Measurements from ENCODE around the gene KCNG2.

KCNG2 gene

DNA sequence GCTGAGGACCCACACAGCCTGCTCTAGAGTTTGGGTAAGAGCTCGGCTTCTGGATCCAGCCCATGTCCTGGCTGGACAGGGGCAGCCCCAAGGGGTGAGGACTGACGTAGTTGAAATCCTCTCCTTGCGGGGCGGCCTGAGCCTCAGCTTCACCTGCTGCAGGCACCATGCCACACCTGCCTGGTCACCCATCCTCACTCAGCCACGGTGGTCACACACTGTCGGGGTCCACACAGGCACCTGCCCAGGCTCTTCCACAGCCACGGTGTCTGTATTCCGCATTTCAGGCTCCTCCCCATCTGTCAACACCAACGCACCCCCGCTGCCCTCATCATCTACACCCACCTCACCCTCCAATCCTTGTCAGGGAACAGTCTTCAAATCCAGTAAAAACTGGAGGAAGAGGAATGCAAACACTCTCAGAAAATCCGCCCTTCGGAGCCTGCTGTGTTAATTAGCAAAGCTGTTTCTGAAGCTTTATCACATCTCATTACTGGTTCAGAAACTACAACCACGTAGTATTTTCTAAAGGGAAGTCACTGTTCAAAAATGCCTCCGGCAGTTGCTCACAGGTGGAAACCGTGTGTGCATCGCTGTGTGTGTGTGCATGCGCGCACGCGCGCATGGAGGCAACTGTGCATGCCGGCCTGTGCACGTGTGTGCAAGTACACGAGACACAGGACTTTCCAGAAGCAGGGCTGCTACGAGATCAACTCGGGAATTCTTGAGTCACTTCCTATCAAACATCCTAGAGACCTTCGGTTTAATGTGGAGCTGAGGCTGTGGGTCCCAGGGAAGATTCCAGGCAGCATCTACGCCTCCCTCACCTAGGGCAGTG lies 115.5 kb downstream of the KCNG2 start:
- no peak overlapping the region for H3K4me3 ChIP-seq (ENCODE audit: low read depth, low read length)
- no peak for DNase-seq (ENCODE audit: low read depth)

DNA sequence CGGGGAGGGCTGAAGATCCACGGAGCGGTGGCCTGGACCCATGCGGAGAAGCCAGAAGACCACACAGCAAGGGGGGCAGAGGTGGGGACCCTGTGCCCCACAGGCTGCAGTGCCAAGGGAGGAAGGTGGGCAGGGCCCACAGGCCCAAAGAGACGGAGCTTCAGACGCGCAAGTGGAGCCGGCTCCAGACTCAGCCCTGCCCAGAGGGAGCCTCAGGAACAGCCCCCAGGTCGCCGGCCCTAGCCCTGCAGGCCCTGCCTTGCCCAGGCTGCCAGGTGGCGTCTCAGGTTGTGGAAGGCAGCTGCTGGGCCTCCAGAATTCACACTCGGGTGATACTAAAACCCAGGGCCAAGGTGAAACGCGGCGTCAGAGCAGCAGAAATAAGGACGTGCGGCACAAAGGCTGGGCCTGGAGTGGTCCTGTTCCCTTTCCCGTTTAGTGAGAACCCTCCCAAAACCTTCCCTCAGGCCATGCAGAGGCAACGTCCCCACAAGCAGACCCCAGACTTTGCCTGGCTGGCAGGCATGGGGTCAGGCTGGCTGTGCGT lies 116.9 kb downstream of the KCNG2 start:
- H3K4me3 ChIP-seq (ENCODE audit: low read depth, low read length), result no peak overlapping the region
- DNase-seq (ENCODE audit: low read depth), result no peak

DNA sequence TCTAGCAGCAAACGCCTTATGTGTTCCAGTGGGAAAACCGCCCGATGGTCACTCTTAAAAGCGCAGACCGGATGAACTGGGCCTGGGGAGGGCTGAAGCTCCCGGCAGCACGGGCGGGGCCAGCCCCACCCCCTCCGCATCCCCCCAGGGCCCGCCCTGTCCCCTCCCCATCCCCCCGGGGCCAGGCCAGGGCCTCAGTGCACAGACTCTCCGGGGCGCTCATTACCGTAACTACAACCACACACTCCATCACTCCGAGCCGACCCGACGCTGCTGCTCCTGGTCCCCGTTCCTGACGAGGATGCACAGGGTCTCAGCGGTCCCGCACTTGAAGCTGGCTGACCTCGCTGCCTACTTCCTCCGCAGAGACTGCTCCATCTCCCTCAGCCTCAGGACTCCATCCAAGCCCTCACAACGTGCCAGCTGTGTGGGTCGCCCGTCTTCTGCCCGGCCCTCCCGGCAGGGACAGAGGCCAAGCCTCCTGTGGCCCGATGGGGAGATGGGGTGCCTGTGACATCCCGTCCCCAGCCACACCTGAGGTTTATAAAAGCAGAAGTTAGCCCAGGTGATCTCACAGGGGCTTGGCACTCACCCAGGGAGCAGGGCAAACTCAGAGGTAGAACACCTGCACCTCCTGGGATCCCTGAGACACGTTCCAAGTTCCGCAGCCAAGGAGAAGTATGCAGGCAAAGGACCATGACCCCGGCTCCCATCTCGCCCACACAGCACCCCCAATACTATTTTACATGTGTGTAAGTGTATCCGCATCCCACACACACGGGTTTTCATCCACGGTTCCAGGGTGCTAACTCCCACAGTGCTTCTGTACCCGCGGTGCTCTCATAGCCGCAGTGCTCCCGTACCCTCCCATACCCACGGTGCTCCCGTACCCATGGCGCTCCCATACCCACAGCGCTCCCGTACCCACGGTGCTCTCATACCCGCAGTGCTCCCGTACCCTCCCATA lies 117.7 kb downstream of the KCNG2 start:
- H3K4me3 ChIP-seq (ENCODE audit: low read depth, low read length), result no peak overlapping the region
- DNase-seq (ENCODE audit: low read depth), result no peak

DNA sequence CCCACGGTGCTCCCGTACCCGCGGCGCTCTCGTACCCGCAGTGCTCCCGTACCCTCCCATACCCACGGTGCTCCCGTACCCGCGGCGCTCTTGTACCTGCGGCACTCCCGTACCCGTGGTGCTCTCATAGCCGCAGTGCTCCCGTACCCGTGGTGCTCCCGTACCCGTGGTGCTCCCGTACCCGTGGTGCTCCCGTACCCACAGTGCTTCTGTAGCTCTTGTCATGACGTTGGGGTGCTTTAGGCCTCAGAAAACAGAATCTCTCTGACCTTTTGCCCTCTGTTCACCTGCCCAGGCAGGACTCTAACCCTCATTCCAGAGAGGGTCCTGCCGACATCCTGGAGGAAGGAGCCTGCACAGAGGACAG lies 118.4 kb downstream of the KCNG2 start:
- no peak for DNase-seq (ENCODE audit: low read depth)
- H3K4me3 ChIP-seq (ENCODE audit: low read depth, low read length), result no peak overlapping the region

DNA sequence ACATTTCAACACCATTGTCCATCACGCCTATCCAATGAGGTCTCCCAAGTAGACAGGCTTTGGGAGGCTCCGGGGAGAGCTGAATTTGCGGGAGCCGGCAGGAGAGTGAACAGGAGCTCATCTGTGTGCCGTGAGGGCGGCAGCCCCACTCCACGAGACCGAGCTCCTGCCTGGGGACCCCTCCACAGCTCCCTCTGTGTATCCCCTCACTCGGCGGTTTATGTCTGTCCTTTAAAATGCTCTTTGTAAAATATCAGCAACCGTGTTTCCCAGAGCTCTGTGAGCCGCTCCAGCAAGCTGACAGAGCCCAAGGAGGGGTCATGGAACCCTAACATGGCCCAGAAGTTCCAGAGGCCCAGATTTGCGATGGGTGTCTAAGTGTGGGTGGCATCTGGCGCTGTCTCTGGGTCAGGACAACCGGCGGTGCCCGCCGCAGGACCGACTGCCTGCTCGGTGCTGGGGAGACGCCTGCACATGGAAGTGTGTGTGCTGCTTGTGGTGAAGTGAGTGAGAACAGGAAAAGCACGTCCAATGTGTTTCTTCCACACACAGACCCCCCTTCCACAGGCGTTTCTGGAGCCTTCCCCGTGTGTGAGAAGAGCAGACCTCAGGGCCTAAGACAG lies 118.9 kb downstream of the KCNG2 start:
- no peak overlapping the region for H3K4me3 ChIP-seq (ENCODE audit: low read depth, low read length)
- DNase-seq (ENCODE audit: low read depth), result no peak

DNA sequence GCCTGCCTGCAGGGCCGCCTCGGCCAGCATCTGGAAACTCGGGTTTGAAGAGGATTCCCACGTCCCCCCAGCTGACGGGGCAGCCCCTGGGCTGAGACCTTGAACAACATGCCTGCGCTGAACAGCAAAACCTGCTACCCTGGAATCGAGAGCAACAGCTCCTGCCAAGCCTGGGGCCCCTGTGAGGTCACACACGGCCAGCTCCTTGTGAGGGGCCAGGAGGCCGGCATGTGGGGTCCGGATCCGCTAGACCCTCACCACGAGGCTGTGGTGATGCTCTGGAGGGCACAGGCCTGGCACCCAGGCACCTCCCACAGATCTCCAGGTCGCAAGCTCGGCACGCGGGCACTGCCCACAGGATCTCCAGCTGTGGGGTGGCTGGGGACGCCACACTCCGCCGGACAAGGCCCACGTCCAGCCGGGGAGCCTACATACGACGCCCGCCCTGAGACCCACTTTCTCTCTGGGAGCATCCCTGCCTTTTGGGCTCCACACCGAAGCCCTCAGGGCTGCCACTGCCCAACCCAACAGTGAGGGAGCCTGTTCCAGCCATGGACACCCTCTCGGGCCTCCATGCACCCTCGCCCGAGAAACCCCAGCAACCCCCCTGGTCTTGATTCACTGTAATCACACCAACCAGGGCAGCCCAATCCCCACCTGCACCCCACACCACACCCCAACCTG lies 119.6 kb downstream of the KCNG2 start:
- DNase-seq (ENCODE audit: low read depth), result no peak
- no peak overlapping the region for H3K4me3 ChIP-seq (ENCODE audit: low read depth, low read length)

DNA sequence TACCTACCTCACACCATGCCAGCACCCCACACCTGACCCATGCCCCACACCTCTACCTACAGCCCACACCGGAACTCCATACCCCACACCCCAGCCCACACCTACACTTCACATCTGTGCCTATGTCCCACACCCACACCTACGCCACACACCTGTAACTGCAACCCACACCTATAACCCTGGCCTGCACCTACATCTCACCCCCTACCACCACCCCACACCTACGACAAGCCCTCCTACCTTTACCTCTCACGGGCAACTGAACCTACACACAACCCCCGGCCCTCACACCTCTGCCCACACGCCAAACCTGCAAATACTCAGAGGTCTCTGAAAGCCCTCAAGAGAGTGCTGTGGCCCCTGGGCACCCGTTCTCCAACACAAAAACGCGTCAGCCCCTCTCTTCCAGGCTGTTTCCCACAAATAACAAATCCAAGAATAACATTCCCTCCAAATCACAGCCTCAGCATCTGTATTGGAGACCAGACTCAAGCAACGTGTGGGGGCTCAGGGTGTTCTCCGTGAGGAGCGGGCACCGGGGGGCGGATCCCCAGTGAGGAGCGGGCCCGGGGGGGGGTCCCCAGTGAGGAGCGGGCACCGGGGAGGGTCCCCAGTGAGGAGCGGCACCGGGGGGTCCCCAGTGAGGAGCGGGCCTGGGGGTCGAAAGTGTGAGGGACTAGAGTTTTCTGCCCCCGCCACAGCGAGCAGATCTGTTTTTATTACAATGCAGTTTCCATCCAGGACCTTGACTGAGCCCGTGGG lies 120.3 kb downstream of the KCNG2 start:
- DNase-seq (ENCODE audit: low read depth), result no peak
- no peak overlapping the region for H3K4me3 ChIP-seq (ENCODE audit: low read depth, low read length)

DNA sequence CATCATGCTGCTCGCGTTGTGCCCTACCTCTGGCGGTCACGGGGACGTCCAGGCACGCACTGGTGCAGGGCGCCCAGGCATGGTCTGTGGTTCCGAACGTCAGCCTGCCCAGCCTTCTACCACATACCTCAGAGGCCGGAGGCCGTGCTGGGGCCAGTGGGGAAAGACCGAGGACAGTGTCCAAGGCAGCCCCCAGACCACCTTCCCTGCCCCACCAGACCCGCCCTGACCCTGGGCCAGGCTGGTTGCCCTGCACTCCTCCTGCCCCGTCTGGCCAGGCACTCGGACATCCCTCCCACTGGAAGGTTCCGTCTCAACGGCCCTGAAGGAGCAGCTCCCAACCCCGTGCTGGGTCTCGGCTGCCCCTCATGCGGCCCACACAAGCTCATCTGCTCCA lies 120.9 kb downstream of the KCNG2 start:
- no peak overlapping the region for H3K4me3 ChIP-seq (ENCODE audit: low read depth, low read length)
- no peak for DNase-seq (ENCODE audit: low read depth)

DNA sequence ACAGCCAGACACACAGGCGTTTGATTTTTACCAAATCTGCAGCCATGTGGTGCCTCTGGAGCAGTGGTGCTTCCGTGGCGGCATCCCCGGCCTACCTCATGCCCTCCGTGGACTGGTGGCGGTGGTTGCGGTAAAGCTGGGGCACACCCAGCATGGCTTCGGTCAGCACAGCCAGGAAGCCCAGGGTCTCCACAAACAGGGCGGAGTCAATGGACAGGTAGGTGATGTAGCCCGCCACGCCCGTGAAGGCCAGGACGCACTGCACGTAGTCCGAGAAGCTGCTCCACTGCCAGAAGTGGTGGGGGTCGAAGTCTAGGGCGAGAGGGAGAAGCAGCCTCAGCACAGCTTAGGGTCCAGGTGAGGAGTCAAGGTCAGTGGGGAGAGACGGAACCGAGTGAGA lies 121.4 kb downstream of the KCNG2 start:
- no peak for DNase-seq (ENCODE audit: low read depth)
- no peak overlapping the region for H3K4me3 ChIP-seq (ENCODE audit: low read depth, low read length)

DNA sequence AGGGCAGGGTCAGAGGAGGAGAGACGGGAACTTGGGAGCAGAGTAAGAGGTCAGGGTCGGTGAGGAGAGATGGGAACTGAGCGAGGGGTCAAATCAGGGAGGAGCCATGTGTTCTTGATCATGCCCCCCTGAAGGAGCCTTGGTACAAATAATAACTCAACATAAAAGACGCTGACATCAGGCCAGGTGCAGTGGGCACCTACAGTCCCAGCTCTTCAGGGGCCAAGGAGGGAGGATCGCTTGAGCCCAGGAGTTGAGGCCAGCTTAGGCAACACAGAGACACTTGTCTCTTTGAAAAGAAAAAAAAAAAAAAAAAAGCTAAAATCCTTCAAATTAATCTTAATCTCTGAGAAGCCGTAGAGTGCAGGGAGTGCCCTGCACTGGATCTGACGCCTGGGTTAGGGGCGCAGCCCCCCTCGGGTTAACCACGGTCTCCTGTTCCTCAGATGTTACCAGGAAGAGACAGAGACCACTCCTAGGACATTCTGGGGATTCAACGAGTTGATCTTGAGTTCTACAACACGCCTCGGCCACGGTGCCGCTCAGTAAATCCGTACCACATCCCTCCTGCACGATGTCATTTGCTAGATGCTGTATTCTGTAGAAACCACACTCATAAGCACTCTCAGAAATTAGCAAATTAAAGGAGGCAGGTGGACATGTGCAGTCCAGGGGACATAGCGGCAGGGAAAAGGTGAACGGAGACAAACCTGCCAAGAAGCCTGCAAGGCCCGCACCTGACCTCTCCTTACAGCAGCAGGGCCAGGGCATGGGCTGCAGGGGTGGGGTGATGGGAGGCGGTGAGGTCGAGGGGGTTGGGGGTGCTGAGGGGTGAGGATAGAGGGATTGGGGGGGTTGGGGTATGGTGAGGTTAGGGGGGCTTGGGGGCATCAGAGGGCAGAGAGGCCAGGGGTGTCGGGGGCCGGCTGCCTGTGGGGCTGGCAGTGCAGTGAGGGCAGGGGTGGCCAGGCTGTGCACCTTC lies 124.5 kb downstream of the KCNG2 start:
- no peak overlapping the region for H3K4me3 ChIP-seq (ENCODE audit: low read depth, low read length)
- DNase-seq (ENCODE audit: low read depth), result no peak

DNA sequence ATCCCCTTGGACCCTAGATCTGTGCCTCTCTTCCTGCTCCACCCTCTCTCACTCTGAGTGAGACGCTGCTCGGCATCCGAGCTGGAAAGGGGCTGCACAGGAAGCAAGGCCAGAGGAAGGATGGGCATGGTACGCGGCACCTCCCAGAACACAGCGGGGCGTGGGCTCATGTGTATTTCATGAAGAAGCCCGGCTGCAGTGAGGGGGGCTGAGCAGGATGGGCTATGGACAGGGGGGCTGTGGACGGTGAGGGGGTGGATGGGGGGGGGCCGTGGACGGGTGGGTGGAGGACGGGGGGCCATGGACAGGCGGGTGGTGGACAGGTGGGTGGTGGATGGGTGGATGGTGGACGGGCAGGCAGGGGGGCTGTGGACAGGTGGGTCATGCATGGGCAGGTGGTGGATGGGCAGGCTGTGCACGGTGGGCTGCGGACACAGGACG lies 125.3 kb downstream of the KCNG2 start:
- H3K4me3 ChIP-seq (ENCODE audit: low read depth, low read length), result no peak overlapping the region
- DNase-seq (ENCODE audit: low read depth), result no peak

DNA sequence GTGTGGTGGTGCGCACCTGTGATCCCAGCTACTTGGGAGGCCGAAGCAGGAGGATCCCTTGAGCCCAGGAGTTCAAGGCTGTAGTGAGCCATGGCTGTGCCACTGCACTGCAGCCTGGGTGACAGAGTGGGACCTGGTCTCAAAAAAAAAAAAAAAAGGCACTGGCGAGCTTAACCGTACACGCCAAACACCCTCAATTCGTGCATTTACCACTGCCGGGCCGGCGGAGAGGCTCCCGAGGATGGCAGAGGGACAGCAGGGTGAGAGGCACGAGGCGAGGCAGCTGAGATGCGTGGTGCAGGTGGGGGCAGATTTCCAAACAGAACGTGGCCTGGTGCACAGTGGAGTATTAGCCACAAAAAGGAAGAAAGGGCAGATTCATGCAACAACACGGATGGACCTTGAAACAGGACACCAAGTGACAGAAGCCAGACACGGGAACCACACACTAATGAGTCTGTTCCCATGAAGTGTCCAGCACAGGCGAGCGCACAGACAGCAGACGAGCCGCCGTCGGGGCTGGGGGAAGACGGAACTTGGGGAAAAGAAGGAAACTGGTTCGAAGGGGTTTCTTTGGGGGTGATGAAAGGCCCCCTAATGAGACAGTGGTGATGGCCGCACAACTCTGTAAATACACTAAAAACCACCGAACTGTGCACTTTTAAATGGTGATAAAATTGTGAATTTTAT lies 126.3 kb downstream of the KCNG2 start:
- DNase-seq (ENCODE audit: low read depth), result no peak
- H3K4me3 ChIP-seq (ENCODE audit: low read depth, low read length), result no peak overlapping the region

DNA sequence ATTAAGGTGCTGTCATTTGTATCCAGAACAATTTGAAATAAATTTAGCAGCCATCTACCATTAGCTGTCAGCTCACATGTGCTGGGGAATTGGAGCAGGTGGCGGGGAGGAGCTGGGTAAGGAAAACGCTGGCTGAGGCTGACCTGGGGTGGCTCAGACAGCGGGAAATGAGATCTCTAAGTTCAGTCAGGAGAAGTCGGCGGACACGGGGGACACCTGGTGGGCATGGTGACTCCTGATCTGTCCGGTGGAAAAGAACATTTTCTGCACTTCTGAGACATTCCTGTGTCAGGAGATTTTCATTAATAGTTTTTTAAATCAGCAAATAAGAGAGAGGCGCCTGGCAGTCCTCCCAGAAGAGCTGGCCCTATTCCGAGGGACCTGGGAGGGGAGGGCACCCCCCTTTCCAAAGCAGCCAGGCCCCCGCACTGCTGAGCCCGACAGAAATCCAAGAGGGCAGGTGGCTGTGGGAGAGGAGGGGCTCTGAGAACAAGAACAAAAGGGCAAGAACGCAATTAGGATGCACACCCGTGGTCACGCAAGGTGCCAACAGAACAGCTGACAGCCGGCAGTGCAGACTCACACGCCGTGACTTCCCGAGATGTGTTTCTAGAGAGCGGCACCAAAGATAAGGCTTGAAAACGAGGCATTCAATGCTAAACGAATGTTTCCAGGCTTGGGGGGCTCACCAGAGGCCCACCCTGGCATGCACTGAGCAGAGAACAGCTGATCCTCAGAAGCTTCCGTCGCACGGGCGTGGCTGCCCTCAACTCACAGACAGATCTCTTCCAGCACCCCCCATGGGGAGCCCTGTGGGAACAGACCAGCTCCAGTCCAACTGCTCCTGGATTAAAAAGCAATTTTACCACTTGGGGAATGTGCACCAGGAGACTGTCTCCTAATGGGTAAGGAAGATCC lies 127.3 kb downstream of the KCNG2 start:
- no peak for DNase-seq (ENCODE audit: low read depth)
- no peak overlapping the region for H3K4me3 ChIP-seq (ENCODE audit: low read depth, low read length)

DNA sequence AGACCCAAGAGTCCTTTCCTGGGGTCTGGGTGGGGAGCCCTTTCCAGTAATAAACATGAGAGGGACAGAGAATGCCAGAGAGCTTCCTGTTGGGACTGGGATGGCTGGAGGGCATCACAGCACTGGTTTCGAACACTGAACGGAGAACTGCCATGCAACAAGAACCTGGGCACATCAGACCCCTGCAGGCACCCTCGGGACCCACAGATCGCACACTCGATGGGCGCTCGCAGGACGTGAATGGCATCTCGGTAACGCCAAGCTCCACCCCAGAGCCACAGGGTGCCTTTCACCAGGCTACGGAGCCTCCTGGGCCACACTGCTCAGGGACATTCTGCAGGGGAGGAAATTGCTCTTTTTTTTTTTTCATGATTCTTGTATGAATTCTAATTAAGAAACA lies 128.6 kb downstream of the KCNG2 start:
- no peak overlapping the region for H3K4me3 ChIP-seq (ENCODE audit: low read depth, low read length)
- no peak for DNase-seq (ENCODE audit: low read depth)

DNA sequence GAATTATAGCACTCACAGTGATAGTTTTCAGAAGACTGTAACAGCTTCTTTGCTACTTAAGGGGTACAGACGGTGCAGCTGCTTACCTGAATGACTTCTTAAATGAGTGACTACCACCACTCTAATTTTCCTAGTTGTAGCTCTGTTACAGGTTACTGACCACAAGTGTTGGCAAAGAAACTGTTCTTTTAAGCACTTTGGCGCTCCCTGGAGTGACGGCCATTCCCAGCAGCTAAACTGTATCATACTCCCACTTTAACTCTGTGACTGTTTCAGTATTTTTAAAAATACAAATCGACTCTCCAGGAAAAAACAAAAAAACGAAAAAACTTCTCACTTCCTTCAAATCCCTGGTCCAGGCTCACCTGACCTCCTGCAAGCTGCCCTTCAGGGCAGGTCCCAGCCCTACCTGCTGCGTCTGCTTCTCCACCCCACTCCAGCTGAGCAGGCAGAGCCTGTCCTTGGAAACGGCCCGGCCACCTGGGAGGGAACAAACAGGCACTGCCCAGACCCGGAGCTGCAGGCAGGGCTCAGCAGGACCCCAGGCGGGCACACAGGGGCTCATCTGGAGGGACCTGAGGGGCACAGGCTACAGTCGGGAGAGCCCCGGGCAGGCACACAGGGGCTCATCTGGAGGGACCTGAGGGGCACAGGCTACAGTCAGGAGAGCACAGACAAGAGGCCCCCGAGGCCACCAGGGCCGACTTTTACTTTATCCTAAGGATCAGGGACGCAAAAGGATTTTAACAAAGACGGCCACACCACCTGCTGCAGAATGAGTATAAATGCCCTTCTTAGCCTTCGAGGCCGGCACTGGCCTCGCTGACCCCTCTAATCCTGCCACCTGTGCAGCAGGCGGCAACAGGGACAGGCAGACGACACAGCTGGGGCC lies 129.2 kb downstream of the KCNG2 start:
- no peak overlapping the region for H3K4me3 ChIP-seq (ENCODE audit: low read depth, low read length)
- no peak for DNase-seq (ENCODE audit: low read depth)
